Mesenchymal stem cell (in vitro differentiated cells and primary cell): ENCODE data around the gene AP1B1.

ENCODE experiments used
- DNase-seq: peaks from one replicate; pipeline ENCODE4 v3.0.0-alpha.2; 2013
- H2AFZ ChIP-seq: one replicate; pipeline ENCODE4 v1.6.1; 2013; ENCODE audit warnings: low read depth, mild to moderate bottlenecking, control low read depth, inconsistent platforms, low read length, moderate library complexity
- H2AK5ac ChIP-seq: 2 replicates; pipeline ENCODE4 v1.6.1; 2013; ENCODE audit warnings: low read length, moderate library complexity, mild to moderate bottlenecking, inconsistent platforms; ENCODE audit not compliant: severe bottlenecking
- H2BK120ac ChIP-seq: one replicate; pipeline ENCODE4 v1.6.1; 2013; ENCODE audit warnings: low read depth, mild to moderate bottlenecking, inconsistent platforms, low read length, moderate library complexity
- H2BK12ac ChIP-seq, 2 experiments: one replicate each; pipeline ENCODE4 v1.6.1; 2013; ENCODE audit warnings: inconsistent platforms in 2 of 2, low read length in 2 of 2, mild to moderate bottlenecking in 2 of 2, moderate library complexity in 2 of 2, control low read depth in 1 of 2
- H2BK15ac ChIP-seq: one replicate; pipeline ENCODE4 v1.6.1; 2013; ENCODE audit warnings: mild to moderate bottlenecking, low read depth, inconsistent platforms; ENCODE audit not compliant: poor library complexity, severe bottlenecking
- H2BK5ac ChIP-seq: 2 replicates; pipeline ENCODE4 v1.6.1; 2013; ENCODE audit warnings: low read depth, mild to moderate bottlenecking, low read length, control low read depth, inconsistent platforms; ENCODE audit not compliant: poor library complexity, severe bottlenecking
- H3K14ac ChIP-seq, 2 experiments: one replicate each; pipeline ENCODE4 v1.6.1; 2013; ENCODE audit warnings: inconsistent platforms in 2 of 2, low read length in 2 of 2, control low read depth in 1 of 2, mild to moderate bottlenecking in 1 of 2, moderate library complexity in 1 of 2
- H3K18ac ChIP-seq, 2 experiments: one replicate each; pipeline ENCODE4 v1.6.1; 2013; ENCODE audit warnings: inconsistent platforms in 2 of 2, low read length in 2 of 2, control low read depth in 1 of 2, low read depth in 1 of 2, mild to moderate bottlenecking in 1 of 2
- H3K23ac ChIP-seq, 2 experiments: one replicate each; pipeline ENCODE4 v1.6.1; 2013; ENCODE audit warnings: inconsistent platforms in 2 of 2, low read length in 2 of 2, mild to moderate bottlenecking in 2 of 2, moderate library complexity in 2 of 2, control low read depth in 1 of 2
- H3K27ac ChIP-seq: 2 replicates; pipeline ENCODE4 v1.5.1; 2013; ENCODE audit warnings: mild to moderate bottlenecking, moderate library complexity, low read length, control low read depth, inconsistent platforms; ENCODE audit not compliant: poor library complexity, severe bottlenecking
- H3K27me3 ChIP-seq, 2 experiments: 2 replicates each; pipeline versions ENCODE4 v1.6.1 to v1.7.0; 2013; ENCODE audit warnings: low read length in 2 of 2, mild to moderate bottlenecking in 2 of 2, moderate library complexity in 2 of 2, control low read depth in 1 of 2, inconsistent platforms in 1 of 2; ENCODE audit not compliant: control insufficient read depth in 1 of 2, insufficient read depth in 1 of 2
- H3K36me3 ChIP-seq, 2 experiments: 2 replicates each; pipeline versions ENCODE4 v1.6.1 to v1.7.0; 2013; ENCODE audit warnings: low read length in 2 of 2, control low read depth in 1 of 2, inconsistent platforms in 1 of 2, low read depth in 1 of 2, mild to moderate bottlenecking in 1 of 2; ENCODE audit not compliant: insufficient read depth in 2 of 2, control insufficient read depth in 1 of 2
- H3K4ac ChIP-seq, 2 experiments: one replicate each; pipeline ENCODE4 v1.6.1; 2013; ENCODE audit warnings: inconsistent platforms in 2 of 2, low read length in 2 of 2, mild to moderate bottlenecking in 2 of 2, moderate library complexity in 2 of 2, control low read depth in 1 of 2, low read depth in 1 of 2
- H3K4me1 ChIP-seq: 2 replicates; pipeline ENCODE4 v1.6.1; 2013; ENCODE audit warnings: low read depth, low read length, control low read depth; ENCODE audit not compliant: control insufficient read depth, insufficient read depth
- H3K4me2 ChIP-seq: 2 replicates; pipeline ENCODE4 v1.6.1; 2013; ENCODE audit warnings: low read length, mild to moderate bottlenecking, inconsistent platforms; ENCODE audit not compliant: poor library complexity, severe bottlenecking
- H3K4me3 ChIP-seq, 2 experiments: 2 replicates each; pipeline versions ENCODE4 v1.5.1 to v1.7.0; 2013; ENCODE audit warnings: low read length in 2 of 2, mild to moderate bottlenecking in 2 of 2, control low read depth in 1 of 2, low read depth in 1 of 2; ENCODE audit not compliant: insufficient read depth in 1 of 2
- H3K79me1 ChIP-seq: replicated peaks from 2 replicates; pipeline ENCODE4 v1.6.1; 2013; ENCODE audit warnings: mild to moderate bottlenecking, control low read depth, low read length, inconsistent platforms; ENCODE audit not compliant: poor library complexity, severe bottlenecking
- H3K9ac ChIP-seq: 2 replicates; pipeline ENCODE4 v1.7.0; 2013; ENCODE audit warnings: mild to moderate bottlenecking, low read length, moderate library complexity
- H3K9me3 ChIP-seq: 2 replicates; pipeline ENCODE4 v1.7.0; 2013; ENCODE audit warnings: mild to moderate bottlenecking, low read length; ENCODE audit not compliant: control insufficient read depth
- H4K8ac ChIP-seq: one replicate; pipeline ENCODE4 v1.6.1; 2013; ENCODE audit warnings: inconsistent platforms, mild to moderate bottlenecking, low read length, moderate library complexity
- H4K91ac ChIP-seq: one replicate; pipeline ENCODE4 v1.6.1; 2013; ENCODE audit warnings: mild to moderate bottlenecking, low read length, inconsistent platforms
- WGBS: methylation state at CpG from one replicate; pipeline ENCODE4 v1.1.7; 2013; ENCODE audit warnings: mixed read lengths; 5-methylcytosine and 5-hydroxymethylcytosine counted together

AP1B1 gene

DNA sequence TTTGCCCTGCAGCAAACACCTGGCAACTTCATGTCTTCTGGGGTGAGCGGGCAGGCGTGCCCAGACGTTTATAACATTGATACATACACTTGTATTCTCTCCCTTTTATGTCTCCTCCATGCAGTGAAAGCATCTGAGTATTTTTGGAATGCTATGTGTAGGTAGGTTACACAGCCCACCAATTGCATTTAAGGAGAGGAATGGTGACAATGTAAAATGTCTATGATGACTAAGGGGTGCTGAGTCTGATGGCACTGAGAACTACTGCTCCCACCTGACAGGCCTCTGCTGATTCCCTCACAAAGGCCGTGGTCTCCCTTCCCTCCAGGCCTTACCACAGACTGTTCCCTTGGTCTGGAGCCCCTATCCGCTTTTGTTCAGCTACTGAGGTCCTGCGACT is 50.0 kb downstream of the AP1B1 start:
- Histone ChIP-seq H3K9ac (no peak overlapping the region), H3K9me3 (no peaks in the 10 kb centered on the region), H2BK5ac (no peak overlapping the region), H3K27ac (no peak overlapping the region), H2AK5ac (no peak overlapping the region), H3K4ac (no peak overlapping the region), H4K91ac (no peak overlapping the region), H2AFZ (no peak overlapping the region), H3K4me1 (peaks cover 16% of the 10 kb centered on the region), H3K79me1 (peaks cover 16% of the 10 kb centered on the region), H2BK15ac (no peak overlapping the region), H3K4me2 (no peak overlapping the region), H3K14ac (no peak overlapping the region), H3K18ac (no peak overlapping the region), H3K36me3 (peaks cover 76 to 97% of the 10 kb centered on the region in 2 experiments), H2BK12ac (no peak overlapping the region), H3K27me3 (no peaks in the 10 kb centered on the region), H4K8ac (no peak overlapping the region), H3K4me3 (no peak overlapping the region), H3K23ac (no peak overlapping the region), H2BK120ac (no peak overlapping the region)
- DNase-seq: no peak
- 97% methylated on average over 5 of the region's 6 CpGs for WGBS

DNA sequence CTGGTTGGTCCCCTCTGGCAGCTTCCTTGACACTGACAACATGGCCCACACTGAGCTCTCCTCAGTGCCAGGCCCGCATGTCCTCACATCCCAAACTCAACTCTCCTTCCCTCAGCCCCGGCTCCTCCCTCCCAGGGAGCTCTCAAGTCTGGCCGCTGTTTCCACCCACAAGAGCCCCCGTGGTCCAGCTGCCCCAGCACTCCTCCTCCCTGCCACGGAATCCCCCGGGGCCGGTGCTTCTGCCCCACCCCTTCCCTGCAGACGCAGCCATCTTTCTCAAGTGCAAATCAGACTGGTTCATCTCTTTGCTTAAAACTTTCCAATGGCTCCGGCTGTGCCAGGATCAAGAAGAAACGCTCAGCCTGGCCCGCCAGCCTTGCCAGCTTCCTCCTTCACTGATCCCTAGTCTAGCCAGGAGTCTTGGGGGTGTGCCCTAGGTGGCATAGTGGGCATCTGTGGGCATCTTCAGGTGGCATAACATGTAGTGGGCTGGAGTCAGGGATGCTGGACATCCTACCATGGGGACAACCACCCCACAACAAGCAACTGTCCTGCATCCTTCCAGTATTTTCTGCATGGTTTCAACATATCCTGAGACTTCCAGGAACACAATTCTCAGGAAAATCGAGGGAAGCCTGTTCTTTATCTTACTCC is 50.6 kb downstream of the AP1B1 start:
- 94% methylated on average over 12 of the region's 12 CpGs for WGBS
- no peak overlapping the region for H2BK5ac ChIP-seq
- no peak overlapping the region for H4K8ac ChIP-seq

DNA sequence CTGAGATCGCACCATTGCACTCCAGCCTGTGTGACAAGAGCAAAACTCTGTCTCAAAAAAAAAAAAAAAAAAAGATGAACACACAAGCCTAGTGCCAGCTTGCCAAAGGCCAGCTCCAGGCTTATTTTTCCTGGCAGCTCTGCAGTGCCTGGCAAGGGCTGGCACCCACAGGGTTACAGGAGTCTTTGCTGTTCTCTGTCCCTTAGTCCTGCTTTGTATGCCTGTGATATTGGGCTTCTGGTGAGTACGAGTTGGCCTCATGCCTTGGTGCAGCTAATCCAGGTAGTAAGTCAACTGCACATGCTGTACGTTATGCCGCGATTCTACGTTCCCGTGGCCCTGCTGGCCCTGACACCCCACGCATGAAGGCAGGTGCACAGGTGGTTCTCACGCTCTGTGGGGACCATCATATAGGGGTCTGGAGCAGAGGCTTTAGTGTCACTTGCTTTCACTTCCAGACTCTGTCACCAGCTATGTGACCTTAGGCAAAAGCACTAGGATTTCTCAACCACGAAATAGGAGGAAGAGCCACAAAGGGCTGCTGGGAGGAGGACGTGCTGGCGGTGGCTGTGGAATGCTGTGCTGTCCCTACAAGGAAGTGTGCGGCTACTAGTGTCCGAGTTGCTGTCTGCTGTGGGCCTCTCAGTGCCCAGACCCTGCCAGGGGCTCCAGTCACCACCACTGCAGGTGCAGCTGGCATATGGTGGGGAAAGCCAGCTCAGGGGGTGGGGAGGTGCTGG is 51.4 kb downstream of the AP1B1 start:
- H2BK5ac ChIP-seq: no peak overlapping the region
- no peak overlapping the region for H3K23ac ChIP-seq
- H3K9me3 ChIP-seq: no peaks in the 10 kb centered on the region
- no peak overlapping the region for H2BK12ac ChIP-seq
- H3K27me3 ChIP-seq: no peaks in the 10 kb centered on the region
- H3K14ac ChIP-seq: no peak overlapping the region
- no peak overlapping the region for H3K27ac ChIP-seq
- H3K4ac ChIP-seq: no peak overlapping the region
- no peak overlapping the region for H4K8ac ChIP-seq
- no peak overlapping the region for H3K4me2 ChIP-seq
- WGBS: 97% methylated on average over 14 of the region's 14 CpGs
- H3K4me1 ChIP-seq: peaks cover 11% of the 10 kb centered on the region
- no peak overlapping the region for H2AFZ ChIP-seq
- no peak overlapping the region for H3K4me3 ChIP-seq
- H3K9ac ChIP-seq: no peak overlapping the region
- no peak for DNase-seq
- peaks cover 62 to 98% of the 10 kb centered on the region in 2 experiments for H3K36me3 ChIP-seq
- H4K91ac ChIP-seq: no peak overlapping the region
- H2BK15ac ChIP-seq: no peak overlapping the region
- peaks cover 12% of the 10 kb centered on the region for H3K79me1 ChIP-seq
- no peak overlapping the region for H3K18ac ChIP-seq
- no peak overlapping the region for H2AK5ac ChIP-seq
- no peak overlapping the region for H2BK120ac ChIP-seq

More for the DNA sequence above, 50.6 kb downstream of the AP1B1 start:
- H4K91ac ChIP-seq: no peak overlapping the region
- no peak overlapping the region for H3K9ac ChIP-seq
- H3K27ac ChIP-seq: no peak overlapping the region
- no peaks in the 10 kb centered on the region for H3K27me3 ChIP-seq
- H3K4me3 ChIP-seq: no peak overlapping the region
- no peaks in the 10 kb centered on the region for H3K9me3 ChIP-seq
- H3K4me1 ChIP-seq: peaks cover 11% of the 10 kb centered on the region
- H3K23ac ChIP-seq: no peak overlapping the region
- H2AK5ac ChIP-seq: no peak overlapping the region
- no peak overlapping the region for H3K14ac ChIP-seq
- no peak for DNase-seq
- no peak overlapping the region for H2AFZ ChIP-seq
- no peak overlapping the region for H3K4ac ChIP-seq
- no peak overlapping the region for H2BK15ac ChIP-seq
- H3K79me1 ChIP-seq: peaks cover 13% of the 10 kb centered on the region
- H3K36me3 ChIP-seq: peaks cover 69 to 99% of the 10 kb centered on the region in 2 experiments
- no peak overlapping the region for H3K4me2 ChIP-seq
- no peak overlapping the region for H2BK120ac ChIP-seq
- H2BK12ac ChIP-seq: no peak overlapping the region
- H3K18ac ChIP-seq: no peak overlapping the region

DNA sequence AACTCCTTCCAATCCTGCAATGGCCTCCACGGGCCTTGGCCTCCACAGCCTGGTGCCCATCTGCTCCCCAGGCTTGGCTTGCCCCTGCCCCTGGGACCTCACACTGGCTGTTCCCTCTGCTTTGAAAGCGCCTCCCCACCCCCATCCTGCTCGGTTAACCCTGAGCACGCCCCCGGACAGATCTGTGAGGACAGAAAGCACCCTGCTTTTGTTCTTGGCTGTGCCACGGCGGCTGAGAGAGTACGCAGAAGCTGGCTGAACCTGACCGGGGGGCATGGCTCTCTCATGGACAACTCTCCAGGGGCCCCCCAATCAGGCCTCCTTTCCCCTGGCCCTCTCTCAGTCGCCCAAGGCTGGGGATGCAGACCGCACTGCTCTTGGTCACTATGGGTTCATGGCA is 52.7 kb downstream of the AP1B1 start:
- 95% methylated on average over 11 of the region's 11 CpGs for WGBS
- DNase-seq: no peak
- no peak overlapping the region for H2AK5ac ChIP-seq

More for the DNA sequence above, 52.7 kb downstream of the AP1B1 start:
- Histone ChIP-seq H3K27me3 (no peaks in the 10 kb centered on the region), H2BK15ac (no peak overlapping the region), H2BK12ac (no peak overlapping the region), H3K27ac (no peak overlapping the region), H3K4me1 (peaks cover 24% of the 10 kb centered on the region), H3K23ac (no peak overlapping the region), H3K36me3 (peaks cover 54 to 97% of the 10 kb centered on the region in 2 experiments), H3K9ac (no peak overlapping the region), H2BK5ac (no peak overlapping the region), H3K4ac (no peak overlapping the region), H3K4me3 (no peak overlapping the region), H2BK120ac (no peak overlapping the region), H4K91ac (no peak overlapping the region), H3K79me1 (peaks cover 6% of the 10 kb centered on the region), H3K4me2 (no peak overlapping the region), H4K8ac (no peak overlapping the region), H3K14ac (no peak overlapping the region), H3K18ac (no peak overlapping the region), H3K9me3 (no peaks in the 10 kb centered on the region), H2AFZ (no peak overlapping the region)
